WTC11 (cell line): ENCODE measurements around the gene GALNT7. TPM values are rescaled to one million over a fixed set of nuclear protein-coding genes. Genes with fewer than 3 reads are reported as not detected.

Source experiments
- ATAC-seq: fragments of 200-7000 bp; cut with Tn5 transposase; 2 replicates; pipeline ENCODE4 v1.10.0; 2021; ENCODE audit warnings: mild to moderate bottlenecking, moderate library complexity
- CTCF ChIA-PET: fragments of 300-600 bp; sonication (Branson Sonifier 250); formaldehyde crosslinking; loops from one replicate; lab custom pipeline; 2021; ENCODE audit warnings: antibody characterized with exemption; lab: Charles Lee
- POLR2A ChIA-PET: fragments of 350-600 bp; sonication (Branson Sonifier 250); formaldehyde crosslinking; loops from one replicate; lab custom pipeline; 2021; ENCODE audit warnings: antibody characterized with exemption; lab: Charles Lee
- DNase-seq: peaks from one replicate; pipeline ENCODE4 v3.0.0; 2021; ENCODE audit warnings: low spot score
- H3K27ac Mint-ChIP-seq: 2 replicates; pipeline ENCODE4 v1.8.0; 2021; ENCODE audit warnings: mixed read lengths
- H3K27me3 Mint-ChIP-seq: 2 replicates; pipeline ENCODE4 v1.8.0; 2021; ENCODE audit warnings: low read depth, mild to moderate bottlenecking, moderate library complexity, mixed read lengths
- H3K36me3 Mint-ChIP-seq: 2 replicates; pipeline ENCODE4 v1.8.0; 2021; ENCODE audit warnings: mixed read lengths
- H3K4me1 Mint-ChIP-seq: 2 replicates; pipeline ENCODE4 v1.8.0; 2022; ENCODE audit warnings: mixed read lengths
- H3K4me3 Mint-ChIP-seq: 2 replicates; pipeline ENCODE4 v1.8.0; 2021; ENCODE audit warnings: mild to moderate bottlenecking, moderate library complexity, mixed read lengths
- H3K9me3 Mint-ChIP-seq: 2 replicates; pipeline ENCODE4 v1.8.0; 2021; ENCODE audit warnings: mixed read lengths
- AFF4 ChIP-seq: sonication (generic); formaldehyde crosslinking; IDR thresholded peaks from 2 replicates; pipeline ENCODE4 v1.8.1; 2023; ENCODE audit warnings: mild to moderate bottlenecking, missing genetic modification reagents, borderline replicate concordance
- ATF6 ChIP-seq: sonication (generic); formaldehyde crosslinking; IDR thresholded peaks from 2 replicates; pipeline ENCODE4 v1.8.1; 2023; ENCODE audit warnings: mild to moderate bottlenecking, missing genetic modification reagents
- ETV6 ChIP-seq: sonication (generic); formaldehyde crosslinking; IDR thresholded peaks from 2 replicates; pipeline ENCODE4 v1.8.1; 2022; ENCODE audit warnings: mild to moderate bottlenecking, missing genetic modification reagents
- FOXP1 ChIP-seq: sonication (generic); formaldehyde crosslinking; IDR thresholded peaks from 2 replicates; pipeline ENCODE4 v1.8.0; 2022; ENCODE audit warnings: missing genetic modification reagents, mild to moderate bottlenecking, moderate library complexity, borderline replicate concordance
- GABPB1 ChIP-seq: sonication (generic); formaldehyde crosslinking; IDR thresholded peaks from 2 replicates; pipeline ENCODE4 v1.8.1; 2023; ENCODE audit warnings: mild to moderate bottlenecking, missing genetic modification reagents
- GRHL2 ChIP-seq: fragments of 250-450 bp; sonication (Bioruptor Pico); IDR thresholded peaks from 2 replicates; pipeline ENCODE4 v1.8.0; 2022; ENCODE audit warnings: mild to moderate bottlenecking, moderate library complexity; ENCODE audit not compliant: insufficient replicate concordance, severe bottlenecking
- IRF2 ChIP-seq: sonication (generic); formaldehyde crosslinking; IDR thresholded peaks from 2 replicates; pipeline ENCODE4 v1.8.0; 2022; ENCODE audit warnings: low read depth, missing genetic modification reagents, borderline replicate concordance
- NR1H2 ChIP-seq: sonication (generic); formaldehyde crosslinking; IDR thresholded peaks from 2 replicates; pipeline ENCODE4 v1.9.0; 2021; ENCODE audit warnings: mild to moderate bottlenecking, moderate library complexity, missing genetic modification reagents
- PRDM15 ChIP-seq: sonication (generic); formaldehyde crosslinking; IDR thresholded peaks from 2 replicates; pipeline ENCODE4 v1.8.0; 2022; ENCODE audit warnings: missing genetic modification reagents
- RELA ChIP-seq: sonication (generic); formaldehyde crosslinking; IDR thresholded peaks from 2 replicates; pipeline ENCODE4 v1.8.1; 2022; ENCODE audit warnings: missing genetic modification reagents, mild to moderate bottlenecking, borderline replicate concordance
- SMAD4 ChIP-seq: sonication (generic); formaldehyde crosslinking; IDR thresholded peaks from 2 replicates; pipeline ENCODE4 v1.8.0; 2022; ENCODE audit warnings: mild to moderate bottlenecking, missing genetic modification reagents
- TCF7 ChIP-seq: sonication (generic); formaldehyde crosslinking; IDR thresholded peaks from 2 replicates; pipeline ENCODE4 v1.8.0; 2022; ENCODE audit warnings: mild to moderate bottlenecking, low read depth, missing genetic modification reagents, moderate library complexity
- TEAD4 ChIP-seq: sonication (generic); formaldehyde crosslinking; IDR thresholded peaks from 2 replicates; pipeline ENCODE4 v1.8.0; 2022; ENCODE audit warnings: mild to moderate bottlenecking, missing genetic modification reagents
- ZBTB21 ChIP-seq: sonication (generic); formaldehyde crosslinking; IDR thresholded peaks from 2 replicates; pipeline ENCODE4 v1.8.1; 2023; ENCODE audit warnings: mild to moderate bottlenecking, missing genetic modification reagents, borderline replicate concordance
- ZBTB43 ChIP-seq: sonication (generic); formaldehyde crosslinking; IDR thresholded peaks from 2 replicates; pipeline ENCODE4 v1.8.1; 2023; ENCODE audit warnings: mild to moderate bottlenecking, missing genetic modification reagents
- ZNF219 ChIP-seq: sonication (generic); formaldehyde crosslinking; IDR thresholded peaks from 2 replicates; pipeline ENCODE4 v1.8.0; 2023; ENCODE audit warnings: missing genetic modification reagents, mild to moderate bottlenecking, borderline replicate concordance
- ZNF317 ChIP-seq: sonication (generic); formaldehyde crosslinking; IDR thresholded peaks from 2 replicates; pipeline ENCODE4 v1.8.1; 2023; ENCODE audit warnings: low read depth, mild to moderate bottlenecking, moderate library complexity, missing genetic modification reagents, borderline replicate concordance
- total RNA-seq: library from RNA; stranded (reverse); gene quantifications from 3 replicates; pipeline ENCODE4 v1.2.3, GENCODE V29; 2021
- TF ChIP-seq, protein P1 (sequence below): sonication (generic); formaldehyde crosslinking; IDR thresholded peaks from 2 replicates; pipeline ENCODE4 v1.8.0; 2023; ENCODE audit warnings: mild to moderate bottlenecking, missing genetic modification reagents
- TF ChIP-seq, protein P2 (sequence below): fragments of 250-450 bp; sonication (Bioruptor Pico); conservative IDR thresholded peaks from 2 replicates; pipeline ENCODE4 v1.9.0; 2021; ENCODE audit warnings: mild to moderate bottlenecking

Gene GALNT7
- total RNA-seq, 1 experiment from 2014 or later, result 86.9 TPM

DNA sequence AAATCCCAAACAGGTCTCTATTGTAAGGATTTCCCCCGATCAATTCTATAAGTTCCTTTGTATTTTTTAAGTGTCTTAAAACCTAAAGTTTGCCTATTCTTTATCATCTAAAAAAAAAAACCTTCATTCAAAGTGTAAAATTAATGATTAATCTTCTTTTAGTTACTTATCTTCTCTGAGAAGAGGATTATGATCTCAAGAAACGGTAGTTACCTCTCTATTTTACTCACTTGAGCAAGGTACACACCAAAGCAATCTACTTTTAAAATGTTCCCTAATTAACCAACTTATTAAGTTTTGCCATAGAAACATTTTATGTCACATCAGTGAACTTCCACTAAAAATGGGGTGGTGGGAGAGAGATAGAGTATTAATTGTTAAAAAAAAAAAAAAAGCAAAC is 15.2 kb upstream of the GALNT7 start:
- Mint-ChIP-seq H3K36me3 (no peaks in the 10 kb centered on the region), H3K9me3 (no peaks in the 10 kb centered on the region), H3K4me1 (peaks cover 5% of the 10 kb centered on the region), H3K4me3 (no peak overlapping the region), H3K27ac (no peak overlapping the region), H3K27me3 (no peaks in the 10 kb centered on the region)
- ChIA-PET CTCF (interaction anchor here (0.5 kb wide), 1 partner anchor 140 kb away, joined by 3 read pairs; no protein-coding TSS in a partner anchor), POLR2A (no interaction called here)
- DNase-seq, result no peak
- ATAC-seq, result no peak
- no peak for TF ChIP-seq ZBTB43 (CRISPR knock-in tag)
- no peak for TF ChIP-seq GRHL2 (CRISPR knock-in tag)
- TF ChIP-seq TEAD4 (CRISPR knock-in tag), result no peak
- TF ChIP-seq FOXP1 (CRISPR knock-in tag), result no peak
- TF ChIP-seq ZNF219 (CRISPR knock-in tag), result no peak

GRCh38 chr4:173159791-173160190 is 8.8 kb upstream of the GALNT7 start:
- Mint-ChIP-seq H3K4me1 (peaks cover 3% of the 10 kb centered on the region), H3K27ac (peak overlapping the region; percentile 24; the same call in 1 of the 2 replicates), H3K27me3 (no peaks in the 10 kb centered on the region), H3K36me3 (peaks cover 8% of the 10 kb centered on the region), H3K9me3 (no peaks in the 10 kb centered on the region), H3K4me3 (no peak overlapping the region)
- ChIA-PET POLR2A (interaction anchor here (0.7 kb wide), 1 partner anchor 7 kb away, joined by 3 read pairs; no protein-coding TSS in a partner anchor), CTCF (interaction anchor here (1.0 kb wide), 1 partner anchor 142 kb away, joined by 3 read pairs; no protein-coding TSS in a partner anchor)
- no peak for DNase-seq
- ATAC-seq, result no peak
- TF ChIP-seq PRDM15 (CRISPR knock-in tag), result no peak
- TF ChIP-seq, protein P1, sequence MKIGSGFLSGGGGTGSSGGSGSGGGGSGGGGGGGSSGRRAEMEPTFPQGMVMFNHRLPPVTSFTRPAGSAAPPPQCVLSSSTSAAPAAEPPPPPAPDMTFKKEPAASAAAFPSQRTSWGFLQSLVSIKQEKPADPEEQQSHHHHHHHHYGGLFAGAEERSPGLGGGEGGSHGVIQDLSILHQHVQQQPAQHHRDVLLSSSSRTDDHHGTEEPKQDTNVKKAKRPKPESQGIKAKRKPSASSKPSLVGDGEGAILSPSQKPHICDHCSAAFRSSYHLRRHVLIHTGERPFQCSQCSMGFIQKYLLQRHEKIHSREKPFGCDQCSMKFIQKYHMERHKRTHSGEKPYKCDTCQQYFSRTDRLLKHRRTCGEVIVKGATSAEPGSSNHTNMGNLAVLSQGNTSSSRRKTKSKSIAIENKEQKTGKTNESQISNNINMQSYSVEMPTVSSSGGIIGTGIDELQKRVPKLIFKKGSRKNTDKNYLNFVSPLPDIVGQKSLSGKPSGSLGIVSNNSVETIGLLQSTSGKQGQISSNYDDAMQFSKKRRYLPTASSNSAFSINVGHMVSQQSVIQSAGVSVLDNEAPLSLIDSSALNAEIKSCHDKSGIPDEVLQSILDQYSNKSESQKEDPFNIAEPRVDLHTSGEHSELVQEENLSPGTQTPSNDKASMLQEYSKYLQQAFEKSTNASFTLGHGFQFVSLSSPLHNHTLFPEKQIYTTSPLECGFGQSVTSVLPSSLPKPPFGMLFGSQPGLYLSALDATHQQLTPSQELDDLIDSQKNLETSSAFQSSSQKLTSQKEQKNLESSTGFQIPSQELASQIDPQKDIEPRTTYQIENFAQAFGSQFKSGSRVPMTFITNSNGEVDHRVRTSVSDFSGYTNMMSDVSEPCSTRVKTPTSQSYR (CRISPR knock-in tag), result no peak
- no peak for TF ChIP-seq ATF6 (CRISPR knock-in tag)
- no peak for TF ChIP-seq NR1H2 (CRISPR knock-in tag)
- TF ChIP-seq ETV6 (CRISPR knock-in tag), result no peak
- no peak for TF ChIP-seq TCF7 (CRISPR knock-in tag)
- no peak for TF ChIP-seq IRF2 (CRISPR knock-in tag)
- TF ChIP-seq RELA (CRISPR knock-in tag), result no peak
- TF ChIP-seq ZBTB21 (CRISPR knock-in tag), result no peak
- TF ChIP-seq, protein P2, sequence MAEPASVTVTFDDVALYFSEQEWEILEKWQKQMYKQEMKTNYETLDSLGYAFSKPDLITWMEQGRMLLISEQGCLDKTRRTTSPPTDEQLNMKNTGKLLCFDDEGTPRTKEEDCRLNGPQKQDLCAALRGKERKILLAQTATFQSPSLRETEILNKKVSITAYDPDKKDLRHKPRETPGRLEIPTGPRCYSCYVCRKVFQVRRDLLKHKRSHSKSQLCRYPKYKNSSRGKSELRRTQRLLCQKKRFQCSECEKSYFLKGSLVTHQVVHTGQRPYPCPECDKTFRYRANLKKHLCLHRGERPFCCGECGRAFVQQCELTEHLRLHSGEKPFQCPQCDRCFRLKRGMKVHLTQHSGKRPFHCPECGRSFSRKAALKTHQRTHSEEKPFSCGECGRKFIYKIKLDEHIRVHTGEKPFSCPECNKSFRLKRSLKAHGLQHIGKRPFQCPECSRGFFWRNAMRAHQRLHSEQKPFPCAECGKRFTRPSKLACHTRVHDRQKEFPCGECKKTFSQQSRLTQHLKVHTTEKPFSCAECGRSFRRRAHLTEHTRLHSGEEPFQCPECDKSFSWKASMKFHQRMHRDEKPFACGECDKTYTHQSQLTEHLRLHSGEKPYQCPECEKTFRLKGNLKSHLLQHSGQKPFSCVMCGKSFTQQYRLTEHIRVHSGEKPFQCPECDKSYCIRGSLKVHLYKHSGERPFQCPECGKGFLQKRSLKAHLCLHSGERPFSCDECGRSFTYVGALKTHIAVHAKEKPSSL (CRISPR knock-in tag), result no peak
- TF ChIP-seq ZNF317 (CRISPR knock-in tag), result no peak
- no peak for TF ChIP-seq GABPB1 (CRISPR knock-in tag)
- TF ChIP-seq AFF4 (CRISPR knock-in tag), result no peak
- TF ChIP-seq SMAD4 (CRISPR knock-in tag), result no peak
